NB4 (cell line): ENCODE measurements around the gene PCCA.

ENCODE experiments used
- DNase-seq: peaks from one replicate; pipeline ENCODE4 v3.0.0; 2010; ENCODE audit warnings: low read depth
- H3K4me3 ChIP-seq: one replicate; pipeline ENCODE4 v1.5.1; 2011; ENCODE audit warnings: mild to moderate bottlenecking, low read depth, low read length, moderate library complexity
- CTCF ChIP-seq: IDR thresholded peaks from one replicate; pipeline ENCODE4 v1.5.1; 2012; ENCODE audit warnings: low read depth, low read length
- MYC ChIP-seq: IDR thresholded peaks from 2 replicates; pipeline ENCODE4 v1.6.1; 2011; ENCODE audit warnings: low read depth, low read length
- POLR2A ChIP-seq: IDR thresholded peaks from 2 replicates; pipeline ENCODE4 v1.6.1; 2011; ENCODE audit warnings: mild to moderate bottlenecking; ENCODE audit not compliant: insufficient read length; ENCODE audit errors: extremely low read depth
- TF ChIP-seq, protein P1 (sequence below): IDR thresholded peaks from 2 replicates; pipeline ENCODE4 v1.6.1; 2011; ENCODE audit warnings: low read depth, low read length

PCCA gene

GRCh38 chr13:100362371-100362770 lies 273.5 kb downstream of the PCCA start:
- TF ChIP-seq CTCF (no peak), POLR2A (no peak), MYC (no peak)
- TF ChIP-seq, protein P1, sequence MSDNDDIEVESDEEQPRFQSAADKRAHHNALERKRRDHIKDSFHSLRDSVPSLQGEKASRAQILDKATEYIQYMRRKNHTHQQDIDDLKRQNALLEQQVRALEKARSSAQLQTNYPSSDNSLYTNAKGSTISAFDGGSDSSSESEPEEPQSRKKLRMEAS = no peak
- DNase-seq = no peak
- no peak overlapping the region for H3K4me3 ChIP-seq

DNA sequence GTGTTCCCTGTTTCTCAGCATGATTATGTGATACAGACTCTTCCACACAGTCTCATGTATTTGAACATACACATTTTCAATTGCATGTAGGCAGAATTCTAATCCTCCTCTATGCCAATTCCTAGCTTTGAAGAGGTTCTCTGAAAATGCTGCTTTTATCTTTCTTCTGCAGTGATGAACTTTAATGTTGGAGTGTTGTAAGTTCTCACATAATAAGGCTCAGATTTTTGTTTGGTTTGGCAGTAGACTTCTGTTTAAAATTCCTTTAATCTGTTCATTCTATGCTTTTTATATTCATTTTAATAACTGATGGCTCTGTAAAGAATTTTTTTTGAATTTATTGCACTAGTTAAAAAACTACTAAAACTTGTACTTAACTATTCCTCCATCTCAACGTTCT lies 273.9 kb downstream of the PCCA start:
- no peak overlapping the region for H3K4me3 ChIP-seq
- no peak for TF ChIP-seq MYC
- TF ChIP-seq CTCF = no peak
- no peak for TF ChIP-seq POLR2A
- TF ChIP-seq, protein P1 = no peak
- no peak for DNase-seq

DNA sequence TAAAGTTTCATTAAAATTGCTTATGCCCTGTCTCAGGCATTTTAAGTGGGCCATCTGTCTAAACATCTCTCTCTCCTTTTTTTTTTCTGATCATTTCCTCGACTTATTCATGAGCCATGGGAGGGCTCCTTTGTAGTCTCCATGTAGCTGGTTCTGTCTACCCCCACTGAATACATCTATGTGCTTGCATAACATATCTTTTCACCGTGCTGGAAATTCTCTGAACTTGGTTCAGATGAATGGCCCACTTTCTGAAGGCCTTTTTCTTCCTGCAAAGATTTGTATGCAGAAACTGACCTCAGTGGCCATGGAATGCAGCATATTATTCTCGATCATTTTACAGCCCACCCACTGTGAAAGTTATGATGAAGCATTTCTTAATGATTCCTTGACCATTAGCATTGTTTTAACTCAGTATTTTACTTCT lies 274.4 kb downstream of the PCCA start:
- TF ChIP-seq MYC (no peak), POLR2A (no peak), CTCF (no peak)
- TF ChIP-seq, protein P1 = no peak
- no peak for DNase-seq
- H3K4me3 ChIP-seq = no peak overlapping the region

- no peak for DNase-seq
- TF ChIP-seq POLR2A = no peak
- no peak for TF ChIP-seq MYC
- no peak for TF ChIP-seq CTCF
- TF ChIP-seq, protein P1 = no peak
- H3K4me3 ChIP-seq = no peak overlapping the region
These were observed 275.0 kb downstream of the PCCA start for GRCh38 chr13:100363874-100364273.

DNA sequence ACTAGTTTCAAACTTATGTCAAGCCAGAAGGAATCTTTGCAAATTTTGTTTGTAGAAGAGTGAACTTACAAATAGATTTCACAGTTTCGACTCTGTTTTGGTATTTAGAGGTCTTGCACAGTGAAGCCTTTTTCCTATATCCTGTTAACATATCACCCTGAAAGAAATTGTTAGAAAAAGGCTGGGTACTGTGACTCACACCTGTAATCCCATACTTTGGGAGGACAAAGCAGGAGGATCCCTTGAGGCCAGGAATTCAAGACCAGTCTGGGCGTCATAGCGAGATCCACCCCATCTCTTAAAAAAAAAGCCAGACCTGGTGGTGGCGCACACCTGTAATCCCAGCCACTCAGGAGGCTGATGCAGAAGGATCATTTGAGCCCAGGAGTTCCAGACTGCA lies 275.7 kb downstream of the PCCA start:
- TF ChIP-seq CTCF = no peak
- no peak for TF ChIP-seq POLR2A
- no peak for TF ChIP-seq MYC
- TF ChIP-seq, protein P1 = no peak

DNA sequence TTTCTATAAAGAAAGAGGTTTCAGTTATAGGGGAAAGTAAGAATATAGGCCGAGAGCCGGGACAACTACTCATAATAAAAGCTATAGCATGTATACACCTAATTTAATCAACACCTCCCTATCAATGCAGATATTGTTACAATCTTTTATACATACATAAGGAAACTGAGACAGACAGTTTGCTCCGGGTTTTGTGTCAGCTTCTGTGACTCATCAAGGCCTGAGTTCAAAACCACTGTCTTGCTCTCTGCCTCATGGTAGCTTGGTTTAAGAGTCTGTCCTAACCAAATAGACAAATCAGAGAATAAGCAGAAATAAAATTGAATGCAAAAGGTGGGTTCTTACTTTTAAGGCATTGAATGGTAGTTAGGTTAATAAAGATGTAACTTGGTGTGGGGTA lies 276.8 kb downstream of the PCCA start:
- no peak for DNase-seq
- TF ChIP-seq POLR2A = no peak
- no peak overlapping the region for H3K4me3 ChIP-seq

More for the DNA sequence above, 275.7 kb downstream of the PCCA start:
- no peak overlapping the region for H3K4me3 ChIP-seq
- no peak for DNase-seq
